ENCODE results near the gene SPINK4. TPM values are rescaled to one million over a fixed set of nuclear protein-coding genes. Genes with fewer than 3 reads are reported as not detected.

SPINK4 gene
- total RNA-seq, 1 donor from 2014 or later, result not detected

GRCh38 chr9:33288828-33289483 lies 49.0 kb downstream of the SPINK4 start:
- no peak for DNase-seq (ENCODE audit: low spot score)
- intact Hi-C loops (cut with DNase I), result loop anchor here (10.0 kb wide), 1 partner anchor 186 kb away; the partner anchor contains the start of gene NOL6

GRCh38 chr9:33289496-33289895 lies 49.5 kb downstream of the SPINK4 start:
- intact Hi-C loops (cut with DNase I), result loop anchor here (10.0 kb wide), 1 partner anchor 185 kb away; the partner anchor contains the start of gene NOL6
- DNase-seq (ENCODE audit: low spot score), result no peak

- intact Hi-C loops (cut with DNase I), result loop anchor here (10.0 kb wide), 1 partner anchor 185 kb away; the partner anchor contains the start of gene NOL6
- no peak for DNase-seq (ENCODE audit: low spot score)
These were observed 49.9 kb downstream of the SPINK4 start for GRCh38 chr9:33289936-33290246.

- DNase-seq (ENCODE audit: low spot score), result peak; percentile 98
- intact Hi-C loops (cut with DNase I), result no loop called here
These were observed 50.5 kb downstream of the SPINK4 start, which contains the start of gene NFX1 for GRCh38 chr9:33290247-33291030. Gene NFX1 (plus strand): TSS chr9:33290516. CDS start chr9:33290573, 57 bp downstream.

- DNase-seq (ENCODE audit: low spot score), result no peak
- intact Hi-C loops (cut with DNase I), result no loop called here
These were observed 51.0 kb downstream of the SPINK4 start for GRCh38 chr9:33291031-33291397.

GRCh38 chr9:33291901-33292300 lies 51.9 kb downstream of the SPINK4 start:
- intact Hi-C loops (cut with DNase I), result no loop called here

GRCh38 chr9:33293782-33294181 lies 53.8 kb downstream of the SPINK4 start:
- no peak for DNase-seq (ENCODE audit: low spot score)
- intact Hi-C loops (cut with DNase I), result no loop called here

More at GRCh38 chr9:33291901-33292300, 51.9 kb downstream of the SPINK4 start:
- no peak for DNase-seq (ENCODE audit: low spot score)

GRCh38 chr9:33294670-33295432 lies 54.9 kb downstream of the SPINK4 start:
- intact Hi-C loops (cut with DNase I), result no loop called here
- no peak for DNase-seq (ENCODE audit: low spot score)

- DNase-seq (ENCODE audit: low spot score), result no peak
- intact Hi-C loops (cut with DNase I), result no loop called here
These were observed 55.6 kb downstream of the SPINK4 start for GRCh38 chr9:33295571-33295970.

GRCh38 chr9:33297432-33297831 lies 57.5 kb downstream of the SPINK4 start:
- DNase-seq (ENCODE audit: low spot score), result no peak
- intact Hi-C loops (cut with DNase I), result no loop called here

Other genes with a start within 250 kb of the SPINK4 start
- gene APTX, start 238.5 kb upstream of the SPINK4 start, total RNA-seq, result 18.7 TPM
- 87.6 TPM for gene DNAJA1, start 214.9 kb upstream of the SPINK4 start, total RNA-seq
- 16.4 TPM for gene SMU1, start 163.5 kb upstream of the SPINK4 start, total RNA-seq
- gene B4GALT1, start 72.8 kb upstream of the SPINK4 start, total RNA-seq, result 35.7 TPM
- gene BAG1, start 24.5 kb downstream of the SPINK4 start, total RNA-seq, result 150 TPM
- 53.8 TPM for gene CHMP5, start 24.9 kb downstream of the SPINK4 start, total RNA-seq
- 38.0 TPM for gene NFX1, start 50.3 kb downstream of the SPINK4 start, total RNA-seq
- gene AQP7, start 162.4 kb downstream of the SPINK4 start, total RNA-seq, result 80.4 TPM
- 7.7 TPM for gene AQP3, start 207.4 kb downstream of the SPINK4 start, total RNA-seq
- gene NOL6, start 233.8 kb downstream of the SPINK4 start, total RNA-seq, result 16.7 TPM